Measurements from ENCODE around the gene GALNT2. TPM values are rescaled to one million over a fixed set of nuclear protein-coding genes. Genes with fewer than 3 reads are reported as not detected.

The GALNT2 gene
- total RNA-seq, 1 experiment from 2014 or later, result 141 TPM

GRCh38 chr1:230189341-230189740 is 122.3 kb downstream of the GALNT2 start:
- DNase-seq, result no peak
- Mint-ChIP-seq H3K36me3 (ENCODE audit: insufficient read depth, unreplicated experiment) (peaks cover 11% of the 10 kb centered on the region), H3K27ac (ENCODE audit: unreplicated experiment) (no peak overlapping the region), H3K4me1 (ENCODE audit: low read depth, unreplicated experiment) (peaks cover 29% of the 10 kb centered on the region), H3K9me3 (ENCODE audit: low read depth, unreplicated experiment) (no peaks in the 10 kb centered on the region), H3K4me3 (ENCODE audit: low read depth, unreplicated experiment) (no peak overlapping the region), H3K27me3 (ENCODE audit: unreplicated experiment) (no peaks in the 10 kb centered on the region)
- CTCF ChIA-PET, result no interaction called here
- BruUV-seq (replicated peaks), result no TSS peak
- no peak for TF ChIP-seq CTCF (IDR thresholded peaks at IDR 0.05; ENCODE audit: unreplicated experiment)
- intact Hi-C loops (cut with micrococcal nuclease; ENCODE audit: unreplicated experiment), result no loop called here

- CTCF ChIA-PET, result no interaction called here
- H3K9me3 Mint-ChIP-seq (ENCODE audit: low read depth, unreplicated experiment), result no peaks in the 10 kb centered on the region
- peaks cover 9% of the 10 kb centered on the region for H3K36me3 Mint-ChIP-seq (ENCODE audit: insufficient read depth, unreplicated experiment)
- peaks cover 24% of the 10 kb centered on the region for H3K4me1 Mint-ChIP-seq (ENCODE audit: low read depth, unreplicated experiment)
- intact Hi-C loops (cut with micrococcal nuclease; ENCODE audit: unreplicated experiment), result no loop called here
- no peak overlapping the region for H3K27ac Mint-ChIP-seq (ENCODE audit: unreplicated experiment)
- H3K4me3 Mint-ChIP-seq (ENCODE audit: low read depth, unreplicated experiment), result no peak overlapping the region
- BruUV-seq (replicated peaks), result no TSS peak
- no peaks in the 10 kb centered on the region for H3K27me3 Mint-ChIP-seq (ENCODE audit: unreplicated experiment)
- DNase-seq, result no peak
- TF ChIP-seq CTCF (IDR thresholded peaks at IDR 0.05; ENCODE audit: unreplicated experiment), result no peak
Measured at GRCh38 chr1:230189824-230190223, 122.8 kb downstream of the GALNT2 start.

- CTCF ChIA-PET, result interaction anchor here (0.9 kb wide), 1 partner anchor 13 kb away, joined by 3 read pairs; no protein-coding TSS in a partner anchor
- Mint-ChIP-seq H3K4me1 (ENCODE audit: low read depth, unreplicated experiment) (peaks cover 10% of the 10 kb centered on the region), H3K27me3 (ENCODE audit: unreplicated experiment) (no peaks in the 10 kb centered on the region), H3K4me3 (ENCODE audit: low read depth, unreplicated experiment) (no peak overlapping the region), H3K27ac (ENCODE audit: unreplicated experiment) (no peak overlapping the region), H3K9me3 (ENCODE audit: low read depth, unreplicated experiment) (no peaks in the 10 kb centered on the region), H3K36me3 (ENCODE audit: insufficient read depth, unreplicated experiment) (peaks cover 5% of the 10 kb centered on the region)
- no peak for DNase-seq
- no TSS peak for BruUV-seq (replicated peaks)
- TF ChIP-seq CTCF (IDR thresholded peaks at IDR 0.05; ENCODE audit: unreplicated experiment), result no peak
- intact Hi-C loops (cut with micrococcal nuclease; ENCODE audit: unreplicated experiment), result no loop called here
Measured at GRCh38 chr1:230191079-230191804, 124.2 kb downstream of the GALNT2 start.

- no peak for DNase-seq
- Mint-ChIP-seq H3K27me3 (ENCODE audit: unreplicated experiment) (no peaks in the 10 kb centered on the region), H3K4me3 (ENCODE audit: low read depth, unreplicated experiment) (no peak overlapping the region), H3K9me3 (ENCODE audit: low read depth, unreplicated experiment) (no peaks in the 10 kb centered on the region), H3K4me1 (ENCODE audit: low read depth, unreplicated experiment) (peaks cover 4% of the 10 kb centered on the region), H3K36me3 (ENCODE audit: insufficient read depth, unreplicated experiment) (peaks cover 4% of the 10 kb centered on the region), H3K27ac (ENCODE audit: unreplicated experiment) (no peak overlapping the region)
- BruUV-seq (replicated peaks), result no TSS peak
- CTCF ChIA-PET, result interaction anchor here (0.9 kb wide), 1 partner anchor 13 kb away, joined by 3 read pairs; no protein-coding TSS in a partner anchor
- intact Hi-C loops (cut with micrococcal nuclease; ENCODE audit: unreplicated experiment), result no loop called here
- no peak for TF ChIP-seq CTCF (IDR thresholded peaks at IDR 0.05; ENCODE audit: unreplicated experiment)
Measured at GRCh38 chr1:230191855-230192254, 124.8 kb downstream of the GALNT2 start.

Data from Calu3 (cell line).